HG03025 (cell line): ENCODE measurements around the gene CLTCL1.
"Not testable (repeated sequence)": the region's sequence is repeated elsewhere in the genome, so short reads cannot be mapped to it uniquely, and the experiment has no call there.

Source experiments
- ATAC-seq: cut with Tn5 transposase; IDR thresholded peaks from one replicate; pipeline ENCODE4 v1.9.1; 2021; ENCODE audit warnings: mild to moderate bottlenecking, moderate library complexity; ENCODE audit not compliant: unreplicated experiment, low FRiP score

The CLTCL1 gene

GRCh38 chr22:19291218-19291579 is 320 bp downstream of the CLTCL1 start:
- peak; percentile 32 for ATAC-seq

GRCh38 chr22:19290400-19291217 is 910 bp downstream of the CLTCL1 start:
- ATAC-seq = no peak

GRCh38 chr22:19289475-19290161 is 1.9 kb downstream of the CLTCL1 start:
- ATAC-seq = no peak

GRCh38 chr22:19287889-19288288 is 3.6 kb downstream of the CLTCL1 start:
- no peak for ATAC-seq

GRCh38 chr22:19287076-19287707 is 4.3 kb downstream of the CLTCL1 start:
- ATAC-seq = no peak

- ATAC-seq = no peak
Observed at GRCh38 chr22:19285831-19286230, 5.7 kb downstream of the CLTCL1 start.

- not testable (repeated sequence) for ATAC-seq
Observed at GRCh38 chr22:19279143-19279542, 12.4 kb downstream of the CLTCL1 start.

GRCh38 chr22:19277785-19278184 is 13.7 kb downstream of the CLTCL1 start:
- no peak for ATAC-seq

GRCh38 chr22:19275919-19276600 is 15.5 kb downstream of the CLTCL1 start:
- ATAC-seq = no peak

- ATAC-seq = no peak
Observed at GRCh38 chr22:19275513-19275912, 16.0 kb downstream of the CLTCL1 start.

GRCh38 chr22:19275104-19275503 is 16.4 kb downstream of the CLTCL1 start:
- ATAC-seq = no peak

- ATAC-seq = no peak
Observed at GRCh38 chr22:19271856-19272535, 19.5 kb downstream of the CLTCL1 start.

GRCh38 chr22:19271273-19271855 is 20.2 kb downstream of the CLTCL1 start:
- ATAC-seq = no peak

- ATAC-seq = no peak
Observed at GRCh38 chr22:19270873-19271272, 20.6 kb downstream of the CLTCL1 start.

- ATAC-seq = no peak
Observed at GRCh38 chr22:19266547-19267086, 24.9 kb downstream of the CLTCL1 start.

- no peak for ATAC-seq
Observed at GRCh38 chr22:19265779-19266178, 25.7 kb downstream of the CLTCL1 start.

- ATAC-seq = no peak
Observed at GRCh38 chr22:19260804-19261203, 30.7 kb downstream of the CLTCL1 start.

- ATAC-seq = no peak
Observed at GRCh38 chr22:19260194-19260593, 31.3 kb downstream of the CLTCL1 start.

- ATAC-seq = not testable (repeated sequence)
Observed at GRCh38 chr22:19258968-19259288, 32.6 kb downstream of the CLTCL1 start.

- no peak for ATAC-seq
Observed at GRCh38 chr22:19258371-19258770, 33.1 kb downstream of the CLTCL1 start.
